HEK293T (cell line): ENCODE results near the gene DNAJA1.

Source experiments
- ARNT ChIP-seq: fragments of 450-650 bp; IDR thresholded peaks from 2 replicates; pipeline ENCODE4 v1.6.1; 2017; ENCODE audit warnings: mild to moderate bottlenecking
- BHLHE40 ChIP-seq: fragments of 450-650 bp; IDR thresholded peaks from 2 replicates; pipeline ENCODE4 v1.6.1; 2016; ENCODE audit warnings: mild to moderate bottlenecking, moderate library complexity, borderline replicate concordance
- FOXA1 ChIP-seq: fragments of 450-650 bp; IDR thresholded peaks from 2 replicates; pipeline ENCODE4 v1.6.1; 2016; ENCODE audit warnings: mild to moderate bottlenecking
- FOXK2 ChIP-seq: fragments of 450-650 bp; IDR thresholded peaks from 2 replicates; pipeline ENCODE4 v1.6.1; 2016; ENCODE audit warnings: mild to moderate bottlenecking
- FOXM1 ChIP-seq: fragments of 450-650 bp; IDR thresholded peaks from 2 replicates; pipeline ENCODE4 v1.6.1; 2017; ENCODE audit warnings: mild to moderate bottlenecking, borderline replicate concordance
- HDGF ChIP-seq: fragments of 450-650 bp; IDR thresholded peaks from 2 replicates; pipeline ENCODE4 v1.6.1; 2017; ENCODE audit warnings: antibody characterized with exemption, borderline replicate concordance
- NFRKB ChIP-seq: fragments of 450-650 bp; IDR thresholded peaks from 2 replicates; pipeline ENCODE4 v1.6.1; 2016; ENCODE audit warnings: mild to moderate bottlenecking, moderate library complexity
- PKNOX1 ChIP-seq: fragments of 450-650 bp; IDR thresholded peaks from 2 replicates; pipeline ENCODE4 v1.6.1; 2016
- SP1 ChIP-seq: fragments of 450-650 bp; IDR thresholded peaks from 2 replicates; pipeline ENCODE4 v1.6.1; 2017
- SUZ12 ChIP-seq: fragments of 450-650 bp; IDR thresholded peaks from 2 replicates; pipeline ENCODE4 v1.6.1; 2016; ENCODE audit warnings: mild to moderate bottlenecking
- TARDBP ChIP-seq: fragments of 450-650 bp; IDR thresholded peaks from 2 replicates; pipeline ENCODE4 v1.6.1; 2016
- ZNF384 ChIP-seq: fragments of 450-650 bp; IDR thresholded peaks from 2 replicates; pipeline ENCODE4 v1.6.1; 2016

- TF ChIP-seq FOXK2 (no peak), SUZ12 (no peak), SP1 (no peak), ARNT (no peak), TARDBP (no peak), BHLHE40 (no peak), FOXA1 (no peak), FOXM1 (no peak), PKNOX1 (no peak), NFRKB (no peak), ZNF384 (no peak), HDGF (no peak)
Observed at GRCh38 chr9:33030285-33030684, 5.2 kb downstream of the DNAJA1 start.
